ENCODE measurements around the gene ZNF593. TPM values are rescaled to one million over a fixed set of nuclear protein-coding genes. Genes with fewer than 3 reads are reported as not detected.

ZNF593 gene
- total and polyA plus RNA-seq, 10 of the 15 experiments (the other 5 are each of a cell fraction or from before 2014, with no cell fraction given): 7.7 to 156 (median 51.0) TPM

DNA sequence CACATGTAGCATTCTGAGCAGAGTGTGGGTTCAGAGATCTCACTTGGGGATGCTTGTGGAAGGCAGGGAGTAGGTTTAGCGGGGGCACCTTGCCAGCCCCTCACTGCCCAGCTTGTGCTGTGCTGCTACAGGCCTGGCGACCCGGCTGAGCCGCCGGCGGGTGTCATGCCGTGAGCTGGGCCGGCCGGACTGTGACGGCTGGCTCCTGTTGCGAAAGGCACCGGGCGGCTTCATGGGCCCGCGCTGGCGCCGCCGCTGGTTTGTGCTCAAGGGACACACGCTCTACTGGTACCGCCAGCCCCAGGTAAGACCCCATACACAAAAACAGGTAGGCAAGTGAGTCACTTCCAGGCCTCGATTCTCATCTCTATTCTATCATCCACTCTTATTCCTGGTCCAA is 15.2 kb downstream of the ZNF593 start:
- H3K27me3 ChIP-seq (replicated peaks in 1 of 2; ENCODE audit: control insufficient read depth in 2 of 2, insufficient read depth in 2 of 2, low read length in 1 of 2): no peaks in the 10 kb centered on the region
- no TSS peak for BruUV-seq (replicated peaks)
- no peak overlapping the region for H3K4me3 ChIP-seq
- H3K4me2 ChIP-seq (ENCODE audit: control insufficient read depth, insufficient read depth): no peak overlapping the region
- no peaks in the 10 kb centered on the region for H4K20me1 ChIP-seq (ENCODE audit: control insufficient read depth, insufficient read depth)
- FAIRE-seq (no peak), DNase-seq (ENCODE audit: low read depth, low spot score) (no peak), ATAC-seq (no peak)
- H3K79me2 ChIP-seq (ENCODE audit: control insufficient read depth, insufficient read depth, low read length): no peaks in the 10 kb centered on the region
- H3K9ac ChIP-seq (ENCODE audit: control insufficient read depth, insufficient read depth, low read length): no peak overlapping the region
- intact Hi-C loops (cut with micrococcal nuclease; ENCODE audit: unreplicated experiment) (no loop called here), in situ Hi-C loops (cut with MboI) (no loop called here)
- peaks cover 6% of the 10 kb centered on the region for H3K4me1 ChIP-seq (ENCODE audit: control insufficient read depth, insufficient read depth, low read length)
- RAD21 ChIA-PET (ENCODE audit: unreplicated experiment): interaction anchor here (0.6 kb wide), 1 partner anchor 42 kb away, joined by 5 read pairs; no protein-coding TSS in a partner anchor
- TF ChIP-seq MYC (IDR thresholded peaks at IDR 0.05; ENCODE audit: insufficient read depth, insufficient read length, insufficient replicate concordance, low read length, severe bottlenecking): no peak
- TF ChIP-seq HSF1 (IDR thresholded peaks at IDR 0.05; ENCODE audit: low read depth, low read length): no peak
- no peak for TF ChIP-seq POLR2A (IDR thresholded peaks at IDR 0.05; ENCODE audit: low read depth, low read length)
- TF ChIP-seq SRF (IDR thresholded peaks at IDR 0.05; ENCODE audit: low read depth in 2 of 2, low read length in 2 of 2): no peak
- TF ChIP-seq BRCA1 (IDR thresholded peaks at IDR 0.05; ENCODE audit: low read depth, low read length): no peak
- no peak for TF ChIP-seq GABPA (IDR thresholded peaks at IDR 0.05; ENCODE audit: low read depth)
- no peak for TF ChIP-seq TCF7 (IDR thresholded peaks at IDR 0.05; ENCODE audit: borderline replicate concordance)
- no peak for TF ChIP-seq RAD21 (IDR thresholded peaks at IDR 0.05; ENCODE audit: insufficient read depth, low read depth, low read length)
- no peak for TF ChIP-seq RFX5 (IDR thresholded peaks at IDR 0.05; ENCODE audit: low read depth, low read length)
- TF ChIP-seq KLF5 (IDR thresholded peaks at IDR 0.05; ENCODE audit: partially characterized antibody): no peak
- TF ChIP-seq CUX1 (IDR thresholded peaks at IDR 0.05; ENCODE audit: insufficient replicate concordance, low read depth, low read length): no peak
- no peak for TF ChIP-seq ESRRA (IDR thresholded peaks at IDR 0.05; ENCODE audit: low read length)
- no peak overlapping the region for H2AFZ ChIP-seq (ENCODE audit: control insufficient read depth, low read depth, low read length)
- no peaks in the 10 kb centered on the region for H3K36me3 ChIP-seq (ENCODE audit: control insufficient read depth in 2 of 2, insufficient read depth in 2 of 2, low read length in 1 of 2)
- H3K27ac ChIP-seq (ENCODE audit: control insufficient read depth, insufficient read depth): no peak overlapping the region
- no peaks in the 10 kb centered on the region for H3K9me3 ChIP-seq (replicated peaks; ENCODE audit: control insufficient read depth, insufficient read depth, low read length)
- POLR2A ChIA-PET: no interaction called here
- CTCF ChIA-PET: no interaction called here
- WGBS (ENCODE audit: insufficient coverage, insufficient replicate concordance, low lambda C conversion rate, missing lambda C conversion rate): 90% methylated on average over 21 of the region's 21 CpGs
- SMC1A ChIA-PET (ENCODE audit: uncharacterized antibody, unreplicated experiment): no interaction called here
